Activated CD8-positive, alpha-beta T cell treated with anti-CD3 and anti-CD28 coated beads for 36 hours (primary cell): Measurements from ENCODE around the gene OR10D3. TPM values are rescaled to one million over a fixed set of nuclear protein-coding genes. Genes with fewer than 3 reads are reported as not detected.
"Not testable (repeated sequence)": the region's sequence is repeated elsewhere in the genome, so short reads cannot be mapped to it uniquely, and the experiment has no call there.

Experiments
- ATAC-seq: fragments of 200-7000 bp; cut with Tn5 transposase; one replicate; pipeline ENCODE4 v1.10.0; 2021; ENCODE audit warnings: mild to moderate bottlenecking, moderate library complexity
- CTCF ChIA-PET: fragments of 350-600 bp; sonication (Branson Sonifier 250); formaldehyde crosslinking; loops from one replicate; lab custom pipeline; 2021; ENCODE audit warnings: antibody characterized with exemption; lab: Charles Lee
- POLR2A ChIA-PET: fragments of 350-600 bp; sonication (Branson Sonifier 250); formaldehyde crosslinking; loops from one replicate; lab custom pipeline; 2021; ENCODE audit warnings: antibody characterized with exemption; lab: Charles Lee
- DNase-seq: peaks from one replicate; pipeline ENCODE4 v3.0.0-alpha.2; 2020
- H3K27ac Mint-ChIP-seq: one replicate; pipeline ENCODE4 v1.8.0; 2021; ENCODE audit warnings: mild to moderate bottlenecking, mixed read lengths
- H3K27me3 Mint-ChIP-seq: one replicate; pipeline ENCODE4 v1.8.0; 2021; ENCODE audit warnings: mixed read lengths
- H3K36me3 Mint-ChIP-seq: one replicate; pipeline ENCODE4 v1.8.0; 2021; ENCODE audit warnings: low read depth, mixed read lengths
- H3K4me1 Mint-ChIP-seq: one replicate; pipeline ENCODE4 v1.8.0; 2021; ENCODE audit warnings: low read depth, mixed read lengths
- H3K4me3 Mint-ChIP-seq: one replicate; pipeline ENCODE4 v1.8.0; 2021; ENCODE audit warnings: mild to moderate bottlenecking, moderate library complexity, mixed read lengths
- H3K9me3 Mint-ChIP-seq: one replicate; pipeline ENCODE4 v1.8.0; 2021; ENCODE audit warnings: mixed read lengths
- CTCF ChIP-seq: fragments of 200-600 bp; IDR thresholded peaks from one replicate; pipeline ENCODE4 v1.8.0; 2022; ENCODE audit warnings: antibody characterized with exemption, mild to moderate bottlenecking
- intact Hi-C: fragments of 100-400 bp; cut with micrococcal nuclease; formaldehyde crosslinking; loops from one replicate; pipeline ENCODE4 v1.10.0; 2022
- total RNA-seq, 2 experiments: library from RNA; stranded (reverse); gene quantifications; one replicate each; pipeline ENCODE4 v1.2.3, GENCODE V29; 2021

Gene OR10D3
- total RNA-seq, 2 experiments from 2014 or later = not detected

DNA sequence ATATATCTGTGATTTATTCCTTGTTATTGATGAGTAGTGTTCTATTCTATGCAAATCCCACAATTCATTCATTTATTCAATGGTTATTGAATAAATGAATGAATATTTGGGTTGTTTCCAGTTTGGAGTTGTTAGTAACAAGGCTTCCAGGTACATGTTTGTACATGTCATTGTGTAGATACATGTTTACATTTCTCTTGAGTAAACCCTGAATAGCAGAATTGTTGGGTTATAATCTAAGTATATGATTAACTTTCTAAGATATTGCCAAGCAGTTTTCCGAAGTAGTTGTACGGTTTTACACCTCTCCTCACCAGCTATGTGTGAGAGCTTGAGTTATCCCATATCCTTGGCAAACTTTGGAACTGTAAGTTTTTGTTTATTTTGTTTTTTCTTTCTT lies 39.3 kb downstream of the OR10D3 start:
- DNase-seq = no peak
- CTCF ChIA-PET = no interaction called here
- H3K4me1 Mint-ChIP-seq = no peaks in the 10 kb centered on the region
- peaks cover 5% of the 10 kb centered on the region for H3K27me3 Mint-ChIP-seq
- H3K4me3 Mint-ChIP-seq = no peak overlapping the region
- no peak for ATAC-seq
- no peaks in the 10 kb centered on the region for H3K36me3 Mint-ChIP-seq
- intact Hi-C loops = no loop called here
- H3K27ac Mint-ChIP-seq = no peak overlapping the region
- TF ChIP-seq CTCF = no peak
- no peaks in the 10 kb centered on the region for H3K9me3 Mint-ChIP-seq
- POLR2A ChIA-PET = no interaction called here

GRCh38 chr11:124224618-124225423 lies 41.7 kb downstream of the OR10D3 start:
- POLR2A ChIA-PET, H3K4me3 Mint-ChIP-seq, H3K9me3 Mint-ChIP-seq, DNase-seq, H3K27me3 Mint-ChIP-seq, intact Hi-C loops, CTCF ChIA-PET, H3K4me1 Mint-ChIP-seq, H3K36me3 Mint-ChIP-seq, H3K27ac Mint-ChIP-seq, ATAC-seq: not testable (repeated sequence)

GRCh38 chr11:124225471-124225870 lies 42.3 kb downstream of the OR10D3 start:
- TF ChIP-seq CTCF = no peak
- POLR2A ChIA-PET = no interaction called here
- intact Hi-C loops = no loop called here

GRCh38 chr11:124233376-124233775 lies 50.2 kb downstream of the OR10D3 start:
- ChIA-PET CTCF (no interaction called here), POLR2A (no interaction called here)
- TF ChIP-seq CTCF = no peak
- no peaks in the 10 kb centered on the region for H3K27me3 Mint-ChIP-seq
- no peak overlapping the region for H3K27ac Mint-ChIP-seq
- H3K36me3 Mint-ChIP-seq = no peaks in the 10 kb centered on the region
- intact Hi-C loops = no loop called here
- DNase-seq (no peak), ATAC-seq (no peak)
- no peaks in the 10 kb centered on the region for H3K4me1 Mint-ChIP-seq
- H3K9me3 Mint-ChIP-seq = no peaks in the 10 kb centered on the region
- H3K4me3 Mint-ChIP-seq = no peak overlapping the region

More at GRCh38 chr11:124225471-124225870, 42.3 kb downstream of the OR10D3 start:
- CTCF ChIA-PET = interaction anchor here (1.0 kb wide), 1 partner anchor 31 kb away, joined by 3 read pairs; no protein-coding TSS in a partner anchor
- Mint-ChIP-seq H3K36me3 (no peaks in the 10 kb centered on the region), H3K9me3 (no peaks in the 10 kb centered on the region), H3K4me3 (no peak overlapping the region), H3K27ac (no peak overlapping the region), H3K27me3 (peaks cover 5% of the 10 kb centered on the region), H3K4me1 (no peaks in the 10 kb centered on the region)
- ATAC-seq = no peak
- DNase-seq = no peak

Other genes starting within 250 kb of the OR10D3 start
- gene OR4D5, start 243.7 kb upstream of the OR10D3 start, total RNA-seq = not detected
- not detected for gene OR6T1, start 239.5 kb upstream of the OR10D3 start, total RNA-seq
- gene OR10S1, start 205.6 kb upstream of the OR10D3 start, total RNA-seq = not detected
- gene OR10G6, start 188.2 kb upstream of the OR10D3 start, total RNA-seq = not detected
- not detected for gene OR10G4, start 170.3 kb upstream of the OR10D3 start, total RNA-seq
- not detected for gene OR10G9, start 160.3 kb upstream of the OR10D3 start, total RNA-seq
- gene OR10G8, start 156.5 kb upstream of the OR10D3 start, total RNA-seq = not detected
- not detected for gene OR10G7, start 142.0 kb upstream of the OR10D3 start, total RNA-seq
- gene VWA5A, start 67.9 kb upstream of the OR10D3 start, total RNA-seq = 1 to 10 TPM; 4.4 TPM
- not detected for gene OR8G1, start 57.8 kb downstream of the OR10D3 start, total RNA-seq
- gene OR8G5, start 73.0 kb downstream of the OR10D3 start, total RNA-seq = not detected
- not detected for gene OR8D1, start 130.6 kb downstream of the OR10D3 start, total RNA-seq
- not detected for gene OR8D2, start 136.9 kb downstream of the OR10D3 start, total RNA-seq
- not detected for gene OR8B2, start 201.2 kb downstream of the OR10D3 start, total RNA-seq
- not detected for gene OR8B3, start 215.7 kb downstream of the OR10D3 start, total RNA-seq
- gene OR8B4, start 241.5 kb downstream of the OR10D3 start, total RNA-seq = not detected